Gastroesophageal sphincter (tissue), 4 donors: Measurements from ENCODE around the gene MTUS2. TPM values are rescaled to one million over a fixed set of nuclear protein-coding genes. Genes with fewer than 3 reads are reported as not detected.
A peak's percentile ranks its signal among the peaks of the same experiment; 100 is the strongest.

Experiments used
- ATAC-seq: fragments of 150-250 bp; one replicate; pipeline ENCODE4 v1.9.1; 2016; ENCODE audit warnings: mild to moderate bottlenecking, moderate library complexity
- H3K27ac ChIP-seq, 4 donors: fragments of 200-600 bp; sonication (generic) in 3 of 4; 1 replicate in 3 of 4; 2 replicates in 1 of 4; pipeline ENCODE4 v1.5.1; 2016 to 2019
- H3K27me3 ChIP-seq: fragments of 200-600 bp; sonication (generic); one replicate; pipeline ENCODE4 v1.5.1; 2019
- H3K36me3 ChIP-seq, 2 donors: fragments of 200-600 bp; sonication (generic); one replicate each; pipeline ENCODE4 v1.5.1; 2019; ENCODE audit warnings: control low read depth in 1 of 2
- H3K4me1 ChIP-seq, 3 donors: fragments of 200-600 bp; sonication (generic); 1 replicate in 2 of 3; 2 replicates in 1 of 3; pipeline ENCODE4 v1.5.1; 2016 to 2019; ENCODE audit warnings: control low read depth in 2 of 3
- H3K4me3 ChIP-seq, 2 donors: fragments of 200-600 bp; sonication (generic); one replicate each; pipeline ENCODE4 v1.5.1; 2019; ENCODE audit warnings: mild to moderate bottlenecking in 1 of 2, moderate library complexity in 1 of 2
- H3K9me3 ChIP-seq, 3 donors: fragments of 200-600 bp; sonication (generic); one replicate each; pipeline ENCODE4 v1.5.1; 2017 to 2019; ENCODE audit warnings: control low read depth in 2 of 3
- CTCF ChIP-seq, 4 experiments: fragments of 200-600 bp in 2 of 4; fragments of 450-650 bp in 2 of 4; sonication (generic) in 1 of 4; IDR thresholded peaks; one replicate each; pipeline ENCODE4 v1.5.1; 2017 to 2019; ENCODE audit warnings: antibody characterized with exemption in 4 of 4, mild to moderate bottlenecking in 2 of 4, moderate library complexity in 2 of 4
- EP300 ChIP-seq: sonication (generic); formaldehyde crosslinking; IDR thresholded peaks from one replicate; pipeline ENCODE4 v1.6.1; 2017; ENCODE audit warnings: antibody characterized with exemption, mild to moderate bottlenecking
- POLR2A ChIP-seq, 2 donors: fragments of 450-650 bp; IDR thresholded peaks; one replicate each; pipeline ENCODE4 v1.6.1; 2017; ENCODE audit warnings: antibody characterized with exemption in 2 of 2, mild to moderate bottlenecking in 2 of 2, moderate library complexity in 1 of 2
- POLR2AphosphoS5 ChIP-seq: sonication (generic); formaldehyde crosslinking; IDR thresholded peaks from one replicate; pipeline ENCODE4 v1.6.1; 2017; ENCODE audit warnings: antibody characterized with exemption
- WGBS, 2 donors: methylation state at CpG; one replicate each; pipeline ENCODE4 v1.1.5; 2018; ENCODE audit warnings: low coverage in 1 of 2; 5-methylcytosine and 5-hydroxymethylcytosine counted together
- total RNA-seq, 4 donors: library from RNA; depleted of rRNA; stranded (reverse); fragments of >200 nt; gene quantifications; one replicate each; pipeline ENCODE4 v1.1.0, GENCODE V29; 2016

MTUS2 gene
- total RNA-seq, 4 donors from 2014 or later, result 0.67 to 36.7 (median 18.4) TPM

- H3K36me3 ChIP-seq, result peaks cover 0 to 75% of the 10 kb centered on the region in 2 donors
- ATAC-seq, result no peak
Observed at GRCh38 chr13:29529754-29530153, 709.6 kb downstream of the MTUS2 start.

GRCh38 chr13:29530901-29531300 is 710.8 kb downstream of the MTUS2 start:
- no peak for TF ChIP-seq EP300
- no peak for TF ChIP-seq POLR2A (IDR thresholded peaks at IDR 0.05)
- TF ChIP-seq POLR2AphosphoS5, result no peak
- no peak for TF ChIP-seq CTCF (IDR thresholded peaks at IDR 0.05)
- no peak for ATAC-seq
- Histone ChIP-seq H3K4me1 (peaks cover 0 to 24% (median 0%) of the 10 kb centered on the region in 3 donors), H3K27ac (no peak overlapping the region), H3K4me3 (no peak overlapping the region), H3K36me3 (peaks cover 0 to 75% of the 10 kb centered on the region in 2 donors), H3K9me3 (no peaks in the 10 kb centered on the region), H3K27me3 (no peaks in the 10 kb centered on the region)
- 54 to 63% methylated on average over 1 to 3 of the region's 5 CpGs for WGBS, 2 donors

More at GRCh38 chr13:29529754-29530153, 709.6 kb downstream of the MTUS2 start:
- no peaks in the 10 kb centered on the region for H3K9me3 ChIP-seq
- peaks cover 0 to 24% (median 0%) of the 10 kb centered on the region in 3 donors for H3K4me1 ChIP-seq
- TF ChIP-seq EP300 (no peak), POLR2A (IDR thresholded peaks at IDR 0.05) (no peak), CTCF (IDR thresholded peaks at IDR 0.05) (no peak), POLR2AphosphoS5 (no peak)
- no peaks in the 10 kb centered on the region for H3K27me3 ChIP-seq
- no peak overlapping the region for H3K27ac ChIP-seq
- no peak overlapping the region for H3K4me3 ChIP-seq
- 92 to 97% methylated on average over 5 of the region's 5 CpGs for WGBS, 2 donors

- 43 to 55% methylated on average over 5 of the region's 5 CpGs for WGBS, 2 donors
- TF ChIP-seq POLR2AphosphoS5 (no peak), POLR2A (IDR thresholded peaks at IDR 0.05) (no peak), CTCF (IDR thresholded peaks at IDR 0.05) (no peak), EP300 (no peak)
- ATAC-seq, result no peak
Observed at GRCh38 chr13:29532116-29532515, 712.0 kb downstream of the MTUS2 start.

GRCh38 chr13:29532821-29533220 is 712.7 kb downstream of the MTUS2 start:
- 59 to 81% methylated on average over 9 to 10 of the region's 17 CpGs for WGBS, 2 donors
- H3K4me3 ChIP-seq, result no peak overlapping the region
- H3K4me1 ChIP-seq, result peaks cover 0 to 24% (median 0%) of the 10 kb centered on the region in 3 donors
- no peak for TF ChIP-seq POLR2AphosphoS5
- no peak for TF ChIP-seq POLR2A (IDR thresholded peaks at IDR 0.05)
- TF ChIP-seq CTCF (IDR thresholded peaks at IDR 0.05), result no peak
- no peak for TF ChIP-seq EP300
- ATAC-seq, result no peak
- no peaks in the 10 kb centered on the region for H3K27me3 ChIP-seq
- H3K9me3 ChIP-seq, result no peaks in the 10 kb centered on the region
- peaks cover 0 to 60% of the 10 kb centered on the region in 2 donors for H3K36me3 ChIP-seq
- peak overlapping the region in 1 of 4 donors; percentile 26 for H3K27ac ChIP-seq

More at GRCh38 chr13:29532116-29532515, 712.0 kb downstream of the MTUS2 start:
- H3K27ac ChIP-seq, result peak overlapping the region in 1 of 4 donors; percentile 26
- peaks cover 0 to 24% (median 0%) of the 10 kb centered on the region in 3 donors for H3K4me1 ChIP-seq
- no peaks in the 10 kb centered on the region for H3K27me3 ChIP-seq
- no peaks in the 10 kb centered on the region for H3K9me3 ChIP-seq
- no peak overlapping the region for H3K4me3 ChIP-seq
- peaks cover 0 to 67% of the 10 kb centered on the region in 2 donors for H3K36me3 ChIP-seq

- no peak for ATAC-seq
Observed at GRCh38 chr13:29534083-29534482, 713.9 kb downstream of the MTUS2 start.

More at GRCh38 chr13:29534083-29534482, 713.9 kb downstream of the MTUS2 start:
- Histone ChIP-seq H3K4me3 (no peak overlapping the region), H3K36me3 (peaks cover 0 to 48% of the 10 kb centered on the region in 2 donors), H3K9me3 (no peaks in the 10 kb centered on the region), H3K27me3 (no peaks in the 10 kb centered on the region), H3K4me1 (peaks cover 0 to 35% (median 0%) of the 10 kb centered on the region in 3 donors), H3K27ac (no peak overlapping the region)
- TF ChIP-seq CTCF (IDR thresholded peaks at IDR 0.05) (no peak), EP300 (no peak), POLR2A (IDR thresholded peaks at IDR 0.05) (no peak), POLR2AphosphoS5 (no peak)
- 78 to 91% methylated on average over 3 to 4 of the region's 4 CpGs for WGBS, 2 donors
